K562 (cell line): ENCODE measurements around the gene TULP4. TPM values are rescaled to one million over a fixed set of nuclear protein-coding genes. Genes with fewer than 3 reads are reported as not detected.
A peak's percentile ranks its signal among the peaks of the same experiment; 100 is the strongest.

ENCODE experiments used
- ATAC-seq: fragments of 200-7000 bp; cut with Tn5 transposase; 3 replicates; pipeline ENCODE4 v1.9.1; 2020; ENCODE audit warnings: moderate library complexity
- BruUV-seq: library from RNA; stranded (reverse); fragments of 400-500 nt; replicated peaks from 2 replicates; lab custom pipeline; 2021; lab: Mats Ljungman, UMichigan
- CTCF ChIA-PET: fragments of 300-600 bp; formaldehyde crosslinking; extraction: SDS; loops from one replicate; lab custom pipeline; 2021; ENCODE audit warnings: low intra/inter-chr PET ratio; lab: Yijun Ruan, JAX
- POLR2A ChIA-PET: fragments of 300-600, 350-650 bp; sonication (Branson Sonifier 250); formaldehyde crosslinking; extraction: SDS; loops from one replicate; lab custom pipeline; 2021; ENCODE audit warnings: antibody characterized with exemption, inconsistent platforms; lab: Yijun Ruan, JAX
- DNase-seq, 4 experiments: peaks; one replicate each; pipeline versions ENCODE4 v3.0.0 to v3.0.0-alpha.2; 2011 to 2018; ENCODE audit warnings: low spot score in 3 of 4, mixed read lengths in 3 of 4; ENCODE audit errors: extremely low read depth in 1 of 4
- FAIRE-seq: peaks from 2 replicates; lab custom pipeline; 2011; peaks lifted over from hg19 to GRCh38; lab: Jason Lieb, UNC
- H2AFZ ChIP-seq: 2 replicates; pipeline ENCODE4 v1.6.0; 2011; ENCODE audit warnings: low read depth, low read length, control low read depth, inconsistent platforms
- H3K27ac ChIP-seq: fragments of 200-600 bp; 3 replicates; pipeline ENCODE4 v1.8.0; 2011; ENCODE audit warnings: low read depth, mild to moderate bottlenecking, control low read depth, inconsistent platforms, low read length, moderate library complexity, mixed read lengths; ENCODE audit errors: extremely low read depth
- H3K27me3 ChIP-seq, 2 experiments: fragments of 300-600 bp in 1 of 2; 2 replicates in 1 of 2; 3 replicates in 1 of 2; pipeline versions ENCODE4 v1.6.0 to v1.8.0; 2011; ENCODE audit warnings: inconsistent platforms in 2 of 2, low read length in 2 of 2, mild to moderate bottlenecking in 1 of 2, mixed read lengths in 1 of 2, moderate library complexity in 1 of 2; ENCODE audit not compliant: control insufficient read depth in 2 of 2, insufficient read depth in 2 of 2
- H3K36me3 ChIP-seq: fragments of 300-600 bp; 3 replicates; pipeline ENCODE4 v1.8.0; 2011; ENCODE audit warnings: mild to moderate bottlenecking, low read length, inconsistent platforms; ENCODE audit not compliant: control insufficient read depth, insufficient read depth
- H3K4me1 ChIP-seq, 2 experiments: fragments of 200-600 bp in 1 of 2; replicated peaks in 1 of 2; 2 replicates in 1 of 2; 3 replicates in 1 of 2; pipeline versions ENCODE4 v1.5.1 to v1.8.0; 2011; ENCODE audit warnings: inconsistent platforms in 2 of 2, low read length in 2 of 2, mild to moderate bottlenecking in 1 of 2, mixed read lengths in 1 of 2, moderate library complexity in 1 of 2; ENCODE audit not compliant: control insufficient read depth in 2 of 2, insufficient read depth in 2 of 2
- H3K4me2 ChIP-seq: 2 replicates; pipeline ENCODE4 v1.6.1; 2011; ENCODE audit warnings: low read length, control low read depth, inconsistent platforms, mixed read lengths; ENCODE audit not compliant: insufficient read depth
- H3K4me3 ChIP-seq: fragments of 200-600 bp; sonication (generic), shearing (Covaris generic); 2 replicates; pipeline ENCODE4 v1.5.1; 2016; ENCODE audit warnings: control low read depth, inconsistent platforms
- H3K79me2 ChIP-seq: fragments of 200-600 bp; 3 replicates; pipeline ENCODE4 v1.8.0; 2011; ENCODE audit warnings: low read length, inconsistent platforms; ENCODE audit not compliant: control insufficient read depth, insufficient read depth
- H3K9ac ChIP-seq, 2 experiments: 2 replicates each; pipeline versions ENCODE4 v1.6.0 to v1.6.1; 2011; ENCODE audit warnings: low read depth in 2 of 2, low read length in 2 of 2, control low read depth in 1 of 2, inconsistent platforms in 1 of 2, mild to moderate bottlenecking in 1 of 2, mixed read lengths in 1 of 2; ENCODE audit not compliant: insufficient read depth in 1 of 2
- H3K9me1 ChIP-seq: one replicate; pipeline ENCODE4 v1.6.0; 2011; ENCODE audit warnings: inconsistent platforms, mild to moderate bottlenecking, low read length, moderate library complexity; ENCODE audit not compliant: control insufficient read depth, insufficient read depth
- H3K9me3 ChIP-seq: replicated peaks from 2 replicates; pipeline ENCODE4 v1.5.1; 2011; ENCODE audit warnings: low read depth, low read length, inconsistent platforms; ENCODE audit not compliant: control insufficient read depth, insufficient read depth
- H4K20me1 ChIP-seq: replicated peaks from 2 replicates; pipeline ENCODE4 v1.6.1; 2011; ENCODE audit warnings: low read length, inconsistent platforms, mixed read lengths; ENCODE audit not compliant: control insufficient read depth, insufficient read depth
- BRD4 ChIP-seq: fragments of 200-600 bp; sonication (generic); IDR thresholded peaks from 2 replicates; pipeline ENCODE4 v1.6.1; 2017; ENCODE audit warnings: inconsistent platforms
- BRD9 ChIP-seq: fragments of 450-650 bp; IDR thresholded peaks from 2 replicates; pipeline ENCODE4 v1.6.1; 2018; ENCODE audit warnings: low read depth; ENCODE audit not compliant: partially characterized antibody
- CTCFL ChIP-seq: IDR thresholded peaks from 2 replicates; pipeline ENCODE4 v1.6.1; 2011; ENCODE audit warnings: borderline replicate concordance, low read depth, mild to moderate bottlenecking, moderate library complexity, low read length; ENCODE audit not compliant: insufficient read depth, poor library complexity, severe bottlenecking
- FOSL1 ChIP-seq: fragments of 200-800 bp; sonication (Bioruptor generic); conservative IDR thresholded peaks from 2 replicates; pipeline ENCODE4 v1.6.1; 2016; ENCODE audit warnings: missing genetic modification characterization, missing compliant biosample characterization
- FOXK1 ChIP-seq: sonication (generic); formaldehyde crosslinking; IDR thresholded peaks from 2 replicates; pipeline ENCODE4 v1.8.0; 2022; ENCODE audit warnings: missing genetic modification reagents, mild to moderate bottlenecking, borderline replicate concordance
- HNRNPK ChIP-seq: fragments of 200-400 bp; formaldehyde crosslinking; IDR thresholded peaks from one replicate; pipeline ENCODE4 v1.6.1; 2018; ENCODE audit warnings: mild to moderate bottlenecking, low read depth, low read length; ENCODE audit not compliant: poor library complexity, severe bottlenecking
- HSF4 ChIP-seq: fragments of 250-450 bp; sonication (Bioruptor Pico); IDR thresholded peaks from 2 replicates; pipeline ENCODE4 v2.1.2; 2022; ENCODE audit warnings: mild to moderate bottlenecking, moderate library complexity, borderline replicate concordance
- JUND ChIP-seq, 2 experiments: IDR thresholded peaks; 2 replicates in 1 of 2; 3 replicates in 1 of 2; pipeline ENCODE4 v1.6.1; 2011; ENCODE audit warnings: borderline replicate concordance in 2 of 2, low read depth in 2 of 2, low read length in 2 of 2, improper control_type of control experiment in 1 of 2, missing biosample characterization in 1 of 2, missing genetic modification characterization in 1 of 2, missing genetic modification reagents in 1 of 2
- KDM1A ChIP-seq, 2 experiments: fragments of 450-650 bp; IDR thresholded peaks; 2 replicates each; pipeline ENCODE4 v1.6.1; 2016; ENCODE audit warnings: mild to moderate bottlenecking in 2 of 2
- NFIC ChIP-seq: fragments of 450-650 bp; IDR thresholded peaks from 2 replicates; pipeline ENCODE4 v1.6.1; 2017; ENCODE audit warnings: mild to moderate bottlenecking, inconsistent platforms
- TAL1 ChIP-seq: fragments of 450-650 bp; IDR thresholded peaks from 2 replicates; pipeline ENCODE4 v1.6.1; 2016; ENCODE audit warnings: mild to moderate bottlenecking
- ZKSCAN3 ChIP-seq: fragments of 250-450 bp; sonication (Bioruptor Pico); IDR thresholded peaks from 2 replicates; pipeline ENCODE4 v1.4.0; 2020
- ZNF583 ChIP-seq: fragments of 250-450 bp; sonication (Bioruptor Pico); IDR thresholded peaks from 2 replicates; pipeline ENCODE4 v1.4.0; 2020
- ZNF707 ChIP-seq: fragments of 250-450 bp; sonication (Bioruptor Pico); conservative IDR thresholded peaks from 2 replicates; pipeline ENCODE4 v1.8.0; 2022; ENCODE audit warnings: inconsistent platforms, mild to moderate bottlenecking, moderate library complexity
- in situ Hi-C: fragments of 300-500 bp; cut with MboI; formaldehyde crosslinking; loops from 4 replicates; pipeline ENCODE4 v1.15.0; 2018; ENCODE audit warnings: inconsistent platforms, mixed read lengths
- intact Hi-C: fragments of 100-400 bp; cut with micrococcal nuclease; formaldehyde crosslinking; loops from 2 replicates; pipeline ENCODE4 v1.14.2; 2022
- polyA plus RNA-seq, 8 experiments: library from polyadenylated mRNA; depleted of rRNA in 4 of 8; stranded (reverse) in 5 of 8; unstranded in 3 of 8; fragments of >200 nt; fragmentation: Nextera tagmentation in 2 of 8; fragmentation: Illumina TruSeq in 1 of 8; extraction: Ambion mirVana in 2 of 8; extraction: Trizol in 1 of 8; gene quantifications; 2 replicates each; pipeline versions ENCODE4 v1.2.1 to v1.2.3, GENCODE V29; 2011 to 2014; ENCODE audit warnings: inconsistent platforms in 1 of 8, missing spikeins in 1 of 8
- total RNA-seq, 7 experiments: library from RNA; depleted of rRNA in 6 of 7; stranded (reverse); fragments of >200 nt in 6 of 7; fragmentation: Illumina TruSeq in 2 of 7; extraction: Trizol in 2 of 7; gene quantifications; 2 replicates each; pipeline versions ENCODE4 v1.2.1 to v1.2.3, GENCODE V29; 2011 to 2021; ENCODE audit warnings: low replicate concordance in 1 of 7
- TF ChIP-seq, protein P1 (sequence below): sonication (generic); formaldehyde crosslinking; IDR thresholded peaks from 2 replicates; pipeline ENCODE4 v1.8.0; 2022; ENCODE audit warnings: mild to moderate bottlenecking, missing genetic modification reagents

Gene TULP4
- total and polyA plus RNA-seq, 9 of the 15 experiments (the other 6 are each of a cell fraction or from before 2014, with no cell fraction given): 1.2 to 50.4 (median 11.0) TPM

DNA sequence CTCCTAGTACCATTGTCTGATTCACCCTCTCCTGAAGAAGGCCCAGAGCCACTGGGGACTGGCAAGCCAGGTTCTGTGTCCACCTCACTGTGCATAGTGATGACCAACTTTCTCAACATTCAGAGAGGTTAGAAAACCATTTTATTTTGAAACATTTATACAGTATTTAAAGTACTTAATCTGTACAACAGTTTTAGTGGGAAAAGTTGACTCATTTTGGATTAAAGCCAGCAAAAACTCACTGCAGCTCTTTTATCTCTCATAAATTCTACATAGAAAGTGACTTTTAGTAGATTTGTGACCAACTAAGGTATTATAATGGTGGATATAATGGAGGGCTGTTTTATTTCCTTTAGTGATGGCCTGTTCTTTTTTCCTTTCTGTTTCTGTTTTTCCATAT is 9.7 kb downstream of the TULP4 start:
- Histone ChIP-seq H3K27me3 (no peaks in the 10 kb centered on the region), H2AFZ (no peak overlapping the region), H3K4me2 (no peak overlapping the region), H3K9me1 (no peaks in the 10 kb centered on the region), H3K27ac (no peak overlapping the region), H3K9me3 (no peaks in the 10 kb centered on the region), H3K4me3 (no peak overlapping the region)
- in situ Hi-C loops: no loop called here
- intact Hi-C loops: no loop called here
- 0 out of 3 replicates have a peak, but pooled peaks have one; percentile 36 for ATAC-seq
- TF ChIP-seq FOSL1 (tag) (peak; percentile 52), ZNF583 (no peak), TAL1 (no peak), JUND (IDR thresholded peaks at IDR 0.05; ENCODE audit: borderline replicate concordance, low read depth, low read length) (no peak), JUND (tag; IDR thresholded peaks at IDR 0.05; ENCODE audit: borderline replicate concordance, low read depth, low read length) (peak; percentile 55; the same call in 1 of the 3 replicates), NFIC (peak; percentile 57)
- TF ChIP-seq, all 486 proteins: peak for 3
- FAIRE-seq (no peak), DNase-seq (no peak)
- H3K79me2 ChIP-seq: peaks cover 15% of the 10 kb centered on the region; the same call in 2 of the 3 replicates
- H3K4me1 ChIP-seq: no peaks in the 10 kb centered on the region; a peak in 2 of 5 replicates
- no peaks in the 10 kb centered on the region for H3K36me3 ChIP-seq
- no peak overlapping the region for H3K9ac ChIP-seq
- CTCF ChIA-PET: no interaction called here
- no peaks in the 10 kb centered on the region for H4K20me1 ChIP-seq
- POLR2A ChIA-PET: no interaction called here
- no TSS peak for BruUV-seq

DNA sequence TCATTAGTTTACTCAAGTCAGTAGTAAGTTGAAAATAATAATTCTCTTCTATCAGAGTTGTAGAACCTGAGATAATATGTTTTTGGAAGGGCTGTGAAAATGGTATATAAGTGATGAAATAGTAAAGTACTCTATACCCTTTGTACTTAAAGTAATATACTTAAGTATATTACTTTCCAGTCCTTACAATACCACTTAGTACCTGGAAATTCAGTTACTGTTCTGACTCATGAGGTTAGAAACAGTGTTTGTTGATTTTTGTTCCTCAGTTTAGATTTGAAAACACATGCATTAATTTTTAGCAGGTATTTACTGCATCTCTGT is 10.1 kb downstream of the TULP4 start:
- CTCF ChIA-PET: no interaction called here
- Histone ChIP-seq H3K9me3 (no peaks in the 10 kb centered on the region), H2AFZ (no peak overlapping the region), H3K4me2 (no peak overlapping the region), H3K27ac (no peak overlapping the region), H3K27me3 (no peaks in the 10 kb centered on the region), H4K20me1 (no peaks in the 10 kb centered on the region), H3K4me1 (no peaks in the 10 kb centered on the region; a peak in 2 of 5 replicates), H3K79me2 (peaks cover 15% of the 10 kb centered on the region; the same call in 2 of the 3 replicates), H3K9me1 (no peaks in the 10 kb centered on the region), H3K4me3 (no peak overlapping the region), H3K36me3 (no peaks in the 10 kb centered on the region), H3K9ac (no peak overlapping the region)
- ATAC-seq (no peak), FAIRE-seq (no peak), DNase-seq (no peak)
- POLR2A ChIA-PET: interaction anchor here (0.6 kb wide), 1 partner anchor 68 kb away, joined by 3 read pairs; no protein-coding TSS in a partner anchor
- BruUV-seq: no TSS peak
- intact Hi-C loops (no loop called here), in situ Hi-C loops (no loop called here)
- TF ChIP-seq CTCFL: no peak
- no peak for TF ChIP-seq HNRNPK
- no peak for TF ChIP-seq ZKSCAN3 (CRISPR knock-in tag)
- no peak for TF ChIP-seq KDM1A (IDR thresholded peaks at IDR 0.05)
- no peak for TF ChIP-seq ZNF707 (CRISPR knock-in tag)
- TF ChIP-seq HSF4: no peak
- TF ChIP-seq BRD4: no peak
- TF ChIP-seq BRD9: no peak
- TF ChIP-seq FOXK1: no peak
- TF ChIP-seq, protein P1, sequence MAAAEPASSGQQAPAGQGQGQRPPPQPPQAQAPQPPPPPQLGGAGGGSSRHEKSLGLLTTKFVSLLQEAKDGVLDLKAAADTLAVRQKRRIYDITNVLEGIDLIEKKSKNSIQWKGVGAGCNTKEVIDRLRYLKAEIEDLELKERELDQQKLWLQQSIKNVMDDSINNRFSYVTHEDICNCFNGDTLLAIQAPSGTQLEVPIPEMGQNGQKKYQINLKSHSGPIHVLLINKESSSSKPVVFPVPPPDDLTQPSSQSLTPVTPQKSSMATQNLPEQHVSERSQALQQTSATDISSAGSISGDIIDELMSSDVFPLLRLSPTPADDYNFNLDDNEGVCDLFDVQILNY (CRISPR knock-in tag): no peak
